ENCODE data around the gene CDC42EP5.

GRCh38 chr19:54420383-54421168, 52.5 kb downstream of the CDC42EP5 start:
- TF ChIP-seq CTCF (IDR thresholded peaks at IDR 0.05; ENCODE audit: borderline replicate concordance, extremely low read depth, low read length, poor library complexity, severe bottlenecking) (no peak), EZH2 (IDR thresholded peaks at IDR 0.05; ENCODE audit: borderline replicate concordance, low read depth, low read length, severe bottlenecking) (no peak)

All from DND-41 (cell line).